CMK (cell line): ENCODE results near the gene ABCC6.
"Not testable (repeated sequence)": the region's sequence is repeated elsewhere in the genome, so short reads cannot be mapped to it uniquely, and the experiment has no call there.

Source experiments
- DNase-seq: peaks from one replicate; pipeline ENCODE4 v3.0.0-alpha.2; 2010; ENCODE audit warnings: low read depth

The ABCC6 gene

DNA sequence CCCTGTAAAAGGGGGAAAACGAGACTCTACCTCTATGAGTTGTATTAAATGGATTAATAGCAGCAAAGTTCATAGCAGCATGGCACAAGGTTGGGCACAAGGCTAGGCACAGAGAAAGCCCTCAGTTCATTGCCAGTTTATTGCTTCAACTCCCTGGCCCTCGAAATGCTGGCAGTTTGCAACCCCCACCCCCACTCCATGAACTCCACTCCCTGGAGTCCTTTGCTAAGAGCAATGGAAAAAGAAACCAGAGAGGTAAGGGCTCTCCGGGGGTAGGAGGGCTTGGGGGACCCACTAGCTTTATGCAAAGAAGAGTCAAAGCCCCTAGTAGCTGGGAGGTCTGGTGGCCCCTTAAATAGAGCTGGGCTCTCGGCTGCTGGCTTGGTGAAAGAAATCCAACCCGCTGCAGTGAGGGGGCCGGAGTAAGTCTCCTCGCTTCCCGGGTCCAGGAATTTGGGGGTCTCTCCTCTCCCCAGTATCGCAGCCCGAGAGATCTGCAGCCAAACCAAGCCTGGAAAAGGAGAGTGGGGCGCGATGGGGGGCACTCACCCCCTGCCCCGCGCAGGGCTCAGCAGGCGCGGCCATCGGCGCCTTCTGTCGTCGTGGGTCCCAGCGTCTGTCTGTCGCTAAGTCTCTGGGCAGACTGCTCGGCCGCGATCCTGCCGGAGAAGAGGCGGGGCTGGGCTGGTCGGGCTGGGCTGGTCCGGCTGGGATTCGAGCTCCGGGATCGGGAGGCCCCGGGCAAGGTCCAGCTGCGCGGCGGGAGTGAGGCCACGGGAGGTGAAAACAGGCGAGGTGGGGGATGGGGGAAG is at the start of gene ABCC6:
TSS of gene ABCC6 (minus strand) at position 645 of the 812 bp plus-strand sequence. CDS start at position 585, 60 bp downstream.
- not testable (repeated sequence) for DNase-seq

DNA sequence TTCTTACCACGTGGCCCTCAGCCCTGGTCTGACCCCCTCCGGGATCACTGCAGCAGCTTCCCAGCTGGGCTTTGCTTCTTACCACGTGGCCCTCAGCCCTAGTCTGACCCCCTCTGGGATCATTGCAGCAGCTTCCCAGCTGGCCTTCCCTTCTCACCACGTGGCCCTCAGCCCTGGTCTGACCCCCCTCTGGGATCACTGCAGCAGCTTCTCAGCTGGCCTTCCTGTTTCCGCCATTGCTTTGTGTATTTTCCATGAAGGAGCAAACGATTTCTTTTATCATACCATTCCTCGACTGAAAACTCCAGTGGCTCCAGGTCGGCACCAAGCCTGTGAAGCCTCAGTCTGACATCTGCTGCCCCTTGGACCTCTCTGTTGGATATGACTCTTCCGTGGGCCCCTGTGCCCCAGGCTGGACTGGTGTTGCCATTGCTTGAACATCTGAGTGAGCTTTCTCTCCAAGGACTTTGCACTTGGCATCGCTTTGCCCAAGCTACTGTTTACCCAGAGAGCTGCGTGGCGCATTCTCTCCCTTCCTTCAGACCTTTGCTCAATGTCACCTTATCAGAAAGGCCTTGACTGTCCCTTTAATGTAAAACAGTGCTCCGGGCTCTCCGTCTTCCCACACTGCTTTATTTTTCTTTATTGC is 49.4 kb upstream of the ABCC6 start:
- not testable (repeated sequence) for DNase-seq

DNA sequence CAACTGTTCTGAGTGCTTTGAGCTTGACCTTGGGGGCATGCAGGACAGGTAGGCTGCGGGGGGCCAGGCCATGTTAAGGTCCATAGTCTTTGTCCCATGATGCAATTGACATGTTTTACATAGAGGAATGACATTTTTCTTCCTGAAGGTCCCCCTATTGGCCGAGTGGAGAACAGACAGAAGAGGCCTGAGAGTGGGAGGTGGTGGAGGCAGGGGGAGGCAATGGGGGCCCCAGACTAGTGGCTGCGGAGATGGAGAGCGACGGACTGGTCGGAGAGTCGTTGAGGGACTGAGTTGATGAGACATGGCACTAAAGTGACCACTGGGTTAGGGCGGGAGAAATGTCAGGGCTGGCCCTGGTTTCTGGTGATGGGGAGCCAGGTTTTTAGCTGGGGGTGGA is 48.4 kb upstream of the ABCC6 start:
- DNase-seq: not testable (repeated sequence)

DNA sequence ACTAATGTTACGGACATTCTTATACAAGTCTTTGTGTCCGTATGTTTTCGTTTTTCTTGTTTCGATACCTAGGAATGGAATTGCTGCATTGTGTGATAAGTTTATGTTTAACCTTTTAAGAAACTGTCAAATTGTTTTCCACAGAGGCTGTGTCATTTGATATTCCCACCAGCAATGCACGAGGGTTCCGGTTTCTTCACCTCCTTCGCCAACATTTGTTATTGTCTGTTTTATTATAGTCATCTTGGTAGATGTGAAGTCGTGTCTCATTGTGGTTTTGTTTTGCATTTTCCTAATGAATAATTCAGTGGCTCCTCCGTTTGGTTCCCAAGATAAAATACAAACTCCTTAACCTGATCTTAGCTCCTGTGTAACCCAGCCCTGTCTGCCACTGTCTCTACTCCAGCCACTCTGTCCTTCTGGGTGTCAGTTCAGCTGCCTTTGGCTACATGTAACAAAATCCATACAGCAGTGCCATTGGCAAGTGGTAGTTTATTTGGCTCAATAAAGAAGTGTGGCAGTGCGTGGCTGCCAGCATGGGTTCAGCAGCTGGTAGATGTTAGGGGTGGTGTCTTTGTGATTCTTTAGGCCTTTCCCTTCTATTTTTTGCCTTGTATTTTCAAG is 45.0 kb upstream of the ABCC6 start:
- DNase-seq: not testable (repeated sequence)

GRCh38 chr16:16267708-16268107 is 44.4 kb upstream of the ABCC6 start:
- not testable (repeated sequence) for DNase-seq

DNA sequence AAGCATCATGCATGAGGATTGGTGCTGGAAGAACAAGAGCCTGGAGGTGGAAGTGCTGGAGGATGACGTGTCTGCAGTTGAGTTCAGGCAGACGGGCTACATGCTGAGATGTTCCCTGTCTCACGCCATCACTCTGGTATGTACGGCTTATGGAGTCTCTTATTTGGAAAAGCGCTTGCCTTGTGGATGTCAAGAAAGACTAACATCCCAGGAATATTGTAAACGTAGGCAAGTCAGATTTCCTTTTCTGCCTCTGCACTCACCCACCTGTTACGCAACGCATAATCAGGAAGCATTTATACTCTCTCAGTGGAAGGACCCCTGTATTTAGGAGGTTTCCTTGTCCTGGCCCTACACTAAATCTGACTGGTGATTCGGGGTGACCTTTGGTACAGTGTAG is 41.8 kb upstream of the ABCC6 start:
- DNase-seq: not testable (repeated sequence)

- not testable (repeated sequence) for DNase-seq
Measured at GRCh38 chr16:16263947-16264346, 40.7 kb upstream of the ABCC6 start.

- DNase-seq: not testable (repeated sequence)
Measured at GRCh38 chr16:16262954-16263555, 39.8 kb upstream of the ABCC6 start.

DNA sequence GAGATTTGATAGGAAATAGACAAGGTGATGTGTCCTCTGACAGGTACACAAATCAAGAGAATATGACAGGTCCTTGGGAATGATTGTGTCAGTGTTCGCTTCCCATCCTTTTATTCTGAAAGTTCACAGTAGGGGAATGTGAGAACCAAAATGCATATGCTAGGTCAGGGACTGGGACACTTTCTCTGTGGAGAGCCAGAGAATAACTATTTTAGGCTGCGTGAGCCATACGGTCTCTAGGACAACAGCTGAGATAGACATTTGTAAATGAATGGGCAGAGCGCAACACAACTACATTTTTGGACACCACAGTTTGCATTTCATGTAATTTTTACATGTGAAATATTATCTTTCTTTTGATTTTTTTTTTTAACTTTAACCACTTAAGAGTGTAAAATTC is 36.7 kb upstream of the ABCC6 start:
- not testable (repeated sequence) for DNase-seq

DNA sequence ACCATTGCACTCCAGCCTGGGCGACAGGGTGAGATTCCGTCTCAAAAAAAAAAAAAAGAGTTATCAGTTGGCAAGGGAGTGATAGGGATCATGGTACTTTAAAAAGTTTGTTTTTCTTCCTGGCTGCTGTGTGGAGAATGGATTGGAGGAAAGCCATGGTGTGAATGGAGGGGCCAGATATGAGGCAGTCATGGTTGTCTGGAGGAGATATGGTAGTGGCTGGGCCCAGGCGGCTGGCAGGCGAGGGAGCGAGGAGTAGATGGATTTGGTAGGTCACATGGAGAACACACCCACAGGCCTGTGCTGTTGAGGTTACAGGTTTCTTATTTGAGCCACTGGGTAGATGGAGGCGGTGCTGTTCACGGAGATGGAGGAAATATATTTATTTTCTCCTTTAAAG is 35.5 kb upstream of the ABCC6 start:
- not testable (repeated sequence) for DNase-seq

GRCh38 chr16:16257301-16257923 is 34.1 kb upstream of the ABCC6 start:
- not testable (repeated sequence) for DNase-seq

DNA sequence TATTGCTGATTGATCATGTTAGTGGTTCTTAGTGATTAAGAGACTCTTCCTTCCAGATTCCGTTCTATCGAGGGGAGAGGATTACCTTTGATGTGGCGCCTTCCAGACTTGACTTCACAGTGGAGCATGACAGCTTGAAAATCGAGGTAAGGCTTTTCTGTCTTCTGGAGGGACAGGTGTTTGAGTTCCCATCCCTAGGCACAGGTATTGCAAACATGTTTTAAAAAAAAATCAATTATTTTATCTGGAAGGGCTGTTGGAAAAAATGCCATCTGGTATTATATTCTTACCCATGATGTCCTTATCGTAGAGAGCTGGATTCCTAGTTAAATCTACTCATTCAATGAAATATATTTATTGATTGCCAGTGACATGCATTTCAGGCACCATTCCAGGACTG is 29.1 kb upstream of the ABCC6 start:
- not testable (repeated sequence) for DNase-seq

DNA sequence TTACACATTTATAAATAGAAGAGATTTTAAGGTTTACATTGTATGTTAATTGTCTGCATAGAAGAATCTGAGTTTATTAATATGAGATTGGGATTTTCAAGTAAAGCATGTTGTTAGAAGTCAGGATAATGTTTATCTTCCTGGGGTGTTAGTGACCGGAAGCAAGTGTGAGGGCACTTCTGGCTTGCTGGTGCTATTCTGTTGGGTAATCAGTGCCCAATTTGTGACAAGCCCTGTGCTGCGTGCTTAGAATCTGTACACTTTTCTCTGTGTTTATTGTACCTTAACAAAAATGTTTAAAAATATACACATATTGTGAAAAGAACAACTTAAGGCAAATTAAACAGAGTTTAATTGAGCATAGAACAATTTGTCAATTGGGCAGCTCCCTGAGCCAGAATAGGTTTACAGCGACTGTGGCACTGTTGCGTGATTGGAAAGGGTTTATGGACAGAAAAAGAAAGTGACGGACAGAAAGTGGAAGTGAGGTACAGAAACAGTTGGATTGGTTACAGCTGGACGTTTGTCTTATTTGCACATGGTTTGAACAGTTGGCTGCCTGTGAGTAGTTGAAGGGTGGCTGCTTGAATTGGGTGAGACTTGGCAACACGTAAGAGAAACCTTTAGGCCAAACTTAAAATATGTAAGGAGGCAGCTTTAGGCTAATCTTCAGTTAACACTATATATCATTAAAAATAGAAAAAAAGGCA is 26.5 kb upstream of the ABCC6 start:
- not testable (repeated sequence) for DNase-seq

GRCh38 chr16:16247439-16247838 is 24.1 kb upstream of the ABCC6 start:
- DNase-seq: not testable (repeated sequence)

GRCh38 chr16:16246578-16247262 is 23.4 kb upstream of the ABCC6 start:
- not testable (repeated sequence) for DNase-seq

- DNase-seq: not testable (repeated sequence)
Measured at GRCh38 chr16:16243886-16244285, 20.6 kb upstream of the ABCC6 start.

DNA sequence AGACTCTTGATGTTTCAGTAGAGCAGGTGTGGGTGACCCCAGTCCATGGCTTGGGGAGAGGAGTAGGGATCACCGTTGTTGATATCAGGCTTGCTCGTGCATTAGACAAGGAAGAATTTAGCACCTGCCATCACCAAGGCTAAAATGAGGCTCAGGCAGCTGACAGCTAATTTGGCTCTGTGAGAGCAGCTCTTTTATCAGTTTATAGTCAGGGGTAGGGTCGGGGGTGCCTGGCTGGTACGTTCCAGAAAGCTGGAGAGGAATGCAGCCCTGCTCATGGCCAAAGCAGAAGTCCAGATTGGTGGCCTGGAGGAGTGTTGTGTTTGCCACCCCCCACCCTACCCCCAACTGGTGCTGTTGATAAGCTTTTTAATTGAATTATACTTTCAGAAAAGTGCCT is 17.4 kb upstream of the ABCC6 start:
- not testable (repeated sequence) for DNase-seq

DNA sequence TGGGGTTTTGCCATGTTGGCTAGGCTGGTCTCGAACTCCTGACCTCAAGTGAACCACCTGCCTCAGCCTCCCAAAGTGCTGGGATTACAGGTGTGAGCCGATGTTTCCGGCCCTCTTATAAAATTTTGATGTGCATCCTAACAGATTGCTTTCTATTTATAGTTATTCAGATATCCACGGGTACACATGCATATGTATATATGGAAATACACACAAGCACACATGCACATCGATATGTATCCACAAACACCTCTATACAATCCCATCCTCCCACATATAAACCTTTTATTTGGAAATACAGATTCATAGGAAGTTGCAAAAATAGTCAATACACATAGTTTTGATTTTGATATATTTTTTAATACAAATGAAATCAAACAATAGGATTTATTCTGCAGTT is 14.4 kb upstream of the ABCC6 start:
- DNase-seq: not testable (repeated sequence)

- DNase-seq: not testable (repeated sequence)
Measured at GRCh38 chr16:16237071-16237470, 13.8 kb upstream of the ABCC6 start.

GRCh38 chr16:16232692-16233061 is 9.4 kb upstream of the ABCC6 start:
- DNase-seq: not testable (repeated sequence)
